Body of pancreas (tissue), 4 donors: Measurements from ENCODE around the gene GLT8D1.

Source experiments
- POLR2A ChIP-seq, 3 donors: fragments of 450-650 bp; IDR thresholded peaks; one replicate each; pipeline ENCODE4 v1.6.1; 2016; ENCODE audit warnings: antibody characterized with exemption in 3 of 3, mild to moderate bottlenecking in 2 of 3
- TF ChIP-seq, protein P1 (sequence below), 7 experiments: fragments of 450-650 bp in 4 of 7; fragments of 200-600 bp in 3 of 7; sonication (generic) in 3 of 7; IDR thresholded peaks; one replicate each; pipeline ENCODE4 v1.5.1; 2016 to 2019; ENCODE audit warnings: antibody characterized with exemption in 7 of 7

DNA sequence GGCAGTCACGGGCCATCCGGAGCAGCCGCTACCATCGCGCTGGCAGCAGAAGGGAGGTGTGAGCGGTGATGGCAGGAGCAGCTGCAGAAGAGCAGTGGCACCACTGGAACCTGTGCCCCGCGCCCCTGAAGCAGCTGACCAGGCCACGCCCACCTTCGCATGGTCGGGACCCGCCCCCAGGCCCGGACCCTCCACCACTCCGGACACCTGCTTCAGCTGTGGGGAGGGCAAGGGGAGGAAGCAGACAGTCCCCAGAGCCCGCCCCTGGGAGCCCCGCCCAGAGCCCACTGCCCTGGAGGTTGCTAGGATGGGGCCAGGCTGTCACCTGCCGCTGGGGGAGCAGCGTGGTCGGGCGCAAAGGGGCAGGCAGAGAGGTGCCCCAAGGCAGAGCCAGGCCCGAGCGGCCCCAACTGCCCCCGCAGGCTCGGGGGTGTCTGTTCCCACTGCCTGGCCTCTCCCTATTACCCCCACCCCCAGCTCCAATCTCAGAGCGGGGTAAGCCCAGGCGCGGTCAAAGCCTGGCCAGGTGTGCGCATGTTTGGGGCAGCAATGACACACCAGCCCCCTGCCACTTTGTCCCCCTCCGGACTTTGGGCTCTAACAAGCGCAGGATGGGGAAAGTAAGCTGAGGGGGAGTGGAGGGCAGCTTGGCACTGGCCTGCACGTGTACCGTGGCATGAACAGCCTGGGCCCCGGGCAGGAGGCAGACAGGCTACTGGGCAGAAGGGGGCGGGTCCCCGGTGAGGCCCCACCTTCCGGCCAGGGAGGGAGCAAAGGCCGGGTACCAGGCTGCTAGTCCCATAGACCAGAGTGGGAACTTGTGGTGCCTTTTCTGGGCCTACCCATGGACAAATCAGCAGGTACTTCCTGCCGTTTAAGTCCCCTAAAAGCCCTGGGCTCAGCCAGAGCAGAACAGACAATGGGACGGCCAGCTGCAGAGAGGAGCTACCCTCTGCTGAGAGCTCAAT lies 9.0 kb upstream of the GLT8D1 start:
- TF ChIP-seq, protein P1, sequence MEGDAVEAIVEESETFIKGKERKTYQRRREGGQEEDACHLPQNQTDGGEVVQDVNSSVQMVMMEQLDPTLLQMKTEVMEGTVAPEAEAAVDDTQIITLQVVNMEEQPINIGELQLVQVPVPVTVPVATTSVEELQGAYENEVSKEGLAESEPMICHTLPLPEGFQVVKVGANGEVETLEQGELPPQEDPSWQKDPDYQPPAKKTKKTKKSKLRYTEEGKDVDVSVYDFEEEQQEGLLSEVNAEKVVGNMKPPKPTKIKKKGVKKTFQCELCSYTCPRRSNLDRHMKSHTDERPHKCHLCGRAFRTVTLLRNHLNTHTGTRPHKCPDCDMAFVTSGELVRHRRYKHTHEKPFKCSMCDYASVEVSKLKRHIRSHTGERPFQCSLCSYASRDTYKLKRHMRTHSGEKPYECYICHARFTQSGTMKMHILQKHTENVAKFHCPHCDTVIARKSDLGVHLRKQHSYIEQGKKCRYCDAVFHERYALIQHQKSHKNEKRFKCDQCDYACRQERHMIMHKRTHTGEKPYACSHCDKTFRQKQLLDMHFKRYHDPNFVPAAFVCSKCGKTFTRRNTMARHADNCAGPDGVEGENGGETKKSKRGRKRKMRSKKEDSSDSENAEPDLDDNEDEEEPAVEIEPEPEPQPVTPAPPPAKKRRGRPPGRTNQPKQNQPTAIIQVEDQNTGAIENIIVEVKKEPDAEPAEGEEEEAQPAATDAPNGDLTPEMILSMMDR (IDR thresholded peaks at IDR 0.05) = no peak
- no peak for TF ChIP-seq POLR2A (IDR thresholded peaks at IDR 0.05)
